Neural crest cell (in vitro differentiated cells): ENCODE data around the gene UBR4. TPM values are rescaled to one million over a fixed set of nuclear protein-coding genes. Genes with fewer than 3 reads are reported as not detected.
"Not testable (repeated sequence)": the region's sequence is repeated elsewhere in the genome, so short reads cannot be mapped to it uniquely, and the experiment has no call there.

Experiments
- DNase-seq: peaks from one replicate; pipeline ENCODE4 v3.0.0; 2021; ENCODE audit warnings: low read depth, mixed read lengths, low spot score
- H3K27ac Mint-ChIP-seq: one replicate; pipeline ENCODE4 v1.8.0; 2021; ENCODE audit warnings: mild to moderate bottlenecking, mixed read lengths; ENCODE audit not compliant: unreplicated experiment
- H3K27me3 Mint-ChIP-seq: 2 replicates; pipeline ENCODE4 v1.8.0; 2021; ENCODE audit warnings: low read depth, mild to moderate bottlenecking, mixed read lengths
- H3K36me3 Mint-ChIP-seq: 2 replicates; pipeline ENCODE4 v1.8.0; 2021; ENCODE audit warnings: low read depth, mild to moderate bottlenecking, mixed read lengths
- H3K4me1 Mint-ChIP-seq: 2 replicates; pipeline ENCODE4 v1.8.0; 2021; ENCODE audit warnings: mixed read lengths
- H3K4me3 Mint-ChIP-seq: one replicate; pipeline ENCODE4 v1.8.0; 2021; ENCODE audit warnings: mild to moderate bottlenecking, mixed read lengths
- H3K9me3 Mint-ChIP-seq: 2 replicates; pipeline ENCODE4 v1.8.0; 2021; ENCODE audit warnings: mixed read lengths
- long read RNA-seq: library from polyadenylated mRNA; unstranded; transcript quantifications from one replicate; pipeline ENCODE4 v2.0.0, GENCODE V29; 2020
- total RNA-seq: library from RNA; stranded (reverse); gene quantifications from 2 replicates; pipeline ENCODE4 v1.2.1, GENCODE V29; 2021
- TF ChIP-seq, protein P1 (sequence below): fragments of 200-600 bp; sonication (generic); conservative IDR thresholded peaks from 2 replicates; pipeline ENCODE4 v1.5.0; 2021; ENCODE audit warnings: antibody characterized with exemption, mild to moderate bottlenecking

The UBR4 gene
- 114 and 125 TPM in 2 replicates for total RNA-seq
- long read RNA-seq, partial matches to known transcripts, result 29 of 36 reads
- long read RNA-seq, other reads (novel, unspliced or antisense), result 7 of 36 reads

DNA sequence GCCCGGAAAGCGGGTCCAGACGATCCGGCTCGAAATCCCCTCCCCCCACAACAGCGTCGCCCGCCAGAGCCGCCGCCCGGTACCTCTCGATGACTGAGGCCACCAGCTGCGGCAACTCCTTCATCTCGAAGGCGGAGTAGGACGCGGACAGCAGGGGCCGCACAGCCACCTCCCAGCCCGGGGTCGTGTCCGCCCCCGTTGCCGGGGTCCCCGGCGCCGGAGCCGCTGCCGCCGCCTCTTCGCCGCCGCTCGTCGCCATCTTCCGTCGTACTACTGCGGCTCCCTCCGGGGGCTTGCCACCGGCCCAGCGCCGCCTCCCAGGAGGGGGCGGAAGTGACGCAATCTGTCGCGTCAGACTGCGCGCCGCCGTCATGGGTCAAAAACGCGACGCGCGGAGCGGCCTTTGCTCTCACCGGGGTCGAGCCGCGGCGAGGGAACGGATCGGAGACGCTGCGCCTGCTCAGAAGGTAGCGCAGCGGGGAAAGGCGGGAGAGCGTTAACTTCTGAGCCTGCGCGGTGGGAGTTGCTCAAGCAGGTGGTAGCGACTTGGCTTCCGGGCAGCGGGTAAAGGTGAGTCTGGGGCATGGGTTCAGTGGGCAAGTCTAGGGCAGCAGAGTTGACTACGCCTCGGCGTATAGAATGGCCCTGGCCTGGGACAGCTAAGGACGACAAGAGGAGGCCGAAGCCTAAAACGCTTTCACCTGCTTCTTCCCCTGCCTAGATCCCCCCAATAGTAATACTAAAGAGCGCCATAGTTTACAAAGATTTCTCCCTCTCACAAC lies at the start of gene UBR4:
Gene UBR4 (minus strand): TSS at position 277 of the 782 bp plus-strand sequence. CDS start 18 bp downstream, at position 259.
- H3K4me3 Mint-ChIP-seq, result peak within 1 kb of the TSS; percentile 95

DNA sequence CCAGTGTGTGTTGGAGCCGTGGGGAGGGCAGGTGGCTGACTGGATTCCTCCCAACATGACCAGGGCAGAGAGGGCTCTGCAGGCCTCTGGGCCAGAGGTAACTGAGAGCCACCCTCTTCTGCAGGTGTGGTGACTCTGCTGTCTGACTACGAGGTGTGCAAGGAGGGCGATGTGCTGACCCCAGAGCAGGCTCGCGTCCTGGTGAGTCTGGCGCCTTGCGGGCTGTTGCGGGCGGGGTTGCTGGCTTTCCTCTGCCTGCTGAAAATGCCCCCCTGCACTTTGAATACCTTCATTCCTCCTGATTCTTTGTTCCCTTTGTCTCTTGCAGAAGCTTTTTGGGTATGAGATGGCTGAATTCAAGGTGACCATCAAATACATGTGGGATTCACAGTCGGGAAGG lies 48.3 kb upstream of the UBR4 start:
- Mint-ChIP-seq H3K4me3 (no peak overlapping the region), H3K4me1 (peaks cover 6% of the 10 kb centered on the region), H3K27me3 (no peaks in the 10 kb centered on the region), H3K9me3 (no peaks in the 10 kb centered on the region), H3K27ac (no peak overlapping the region), H3K36me3 (peaks cover 10% of the 10 kb centered on the region)
- TF ChIP-seq, protein P1, sequence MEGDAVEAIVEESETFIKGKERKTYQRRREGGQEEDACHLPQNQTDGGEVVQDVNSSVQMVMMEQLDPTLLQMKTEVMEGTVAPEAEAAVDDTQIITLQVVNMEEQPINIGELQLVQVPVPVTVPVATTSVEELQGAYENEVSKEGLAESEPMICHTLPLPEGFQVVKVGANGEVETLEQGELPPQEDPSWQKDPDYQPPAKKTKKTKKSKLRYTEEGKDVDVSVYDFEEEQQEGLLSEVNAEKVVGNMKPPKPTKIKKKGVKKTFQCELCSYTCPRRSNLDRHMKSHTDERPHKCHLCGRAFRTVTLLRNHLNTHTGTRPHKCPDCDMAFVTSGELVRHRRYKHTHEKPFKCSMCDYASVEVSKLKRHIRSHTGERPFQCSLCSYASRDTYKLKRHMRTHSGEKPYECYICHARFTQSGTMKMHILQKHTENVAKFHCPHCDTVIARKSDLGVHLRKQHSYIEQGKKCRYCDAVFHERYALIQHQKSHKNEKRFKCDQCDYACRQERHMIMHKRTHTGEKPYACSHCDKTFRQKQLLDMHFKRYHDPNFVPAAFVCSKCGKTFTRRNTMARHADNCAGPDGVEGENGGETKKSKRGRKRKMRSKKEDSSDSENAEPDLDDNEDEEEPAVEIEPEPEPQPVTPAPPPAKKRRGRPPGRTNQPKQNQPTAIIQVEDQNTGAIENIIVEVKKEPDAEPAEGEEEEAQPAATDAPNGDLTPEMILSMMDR, result no peak
- no peak for DNase-seq

More for the DNA sequence above, at the start of gene UBR4:
- Mint-ChIP-seq H3K27ac (peak within 1 kb of the TSS; percentile 98), H3K9me3 (no peaks in the 10 kb centered on the region), H3K27me3 (no peaks in the 10 kb centered on the region), H3K4me1 (peaks cover 54% of the 10 kb centered on the region), H3K36me3 (no peaks in the 10 kb centered on the region)
- TF ChIP-seq, protein P1, result no peak
- DNase-seq, result peak; percentile 93

DNA sequence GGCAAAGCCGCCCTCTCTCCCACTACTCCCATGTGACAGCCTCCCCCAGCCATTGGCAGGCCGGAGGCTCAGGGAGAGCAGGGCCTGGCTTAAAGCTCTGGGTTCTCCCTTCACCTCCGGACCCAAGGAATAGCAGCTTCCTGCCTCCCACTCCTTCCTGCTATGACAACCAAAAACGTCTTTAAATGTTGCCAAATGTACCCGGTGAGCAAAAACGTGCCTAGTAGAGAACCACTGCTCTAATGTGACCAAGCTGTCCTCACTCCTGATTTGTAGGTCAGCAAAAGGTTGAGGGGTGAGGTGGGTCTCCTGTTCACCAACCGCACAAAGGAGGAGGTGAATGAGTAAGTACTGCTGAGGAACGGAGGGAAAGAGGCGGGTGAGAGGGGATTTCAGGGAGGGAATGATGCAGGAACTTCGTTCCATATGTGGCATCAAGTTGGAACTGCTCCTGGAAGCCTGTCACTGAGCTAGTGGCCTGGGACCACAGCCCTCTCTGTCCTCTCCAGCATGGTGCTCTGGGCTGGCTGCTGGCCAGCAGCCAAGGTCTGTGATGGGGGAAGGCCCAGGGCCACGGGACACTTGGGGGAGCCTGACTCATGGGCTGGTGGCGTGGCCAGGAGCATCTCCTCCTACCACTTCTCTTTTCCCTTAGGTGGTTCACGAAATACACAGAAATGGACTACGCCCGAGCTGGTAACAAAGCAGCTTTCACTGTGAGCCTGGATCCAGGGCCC lies 47.3 kb upstream of the UBR4 start:
- Mint-ChIP-seq H3K36me3 (peaks cover 10% of the 10 kb centered on the region), H3K27me3 (no peaks in the 10 kb centered on the region), H3K4me3 (peak overlapping the region; percentile 47), H3K4me1 (peaks cover 13% of the 10 kb centered on the region), H3K27ac (no peak overlapping the region), H3K9me3 (no peaks in the 10 kb centered on the region)
- DNase-seq, result no peak
- TF ChIP-seq, protein P1, result no peak

DNA sequence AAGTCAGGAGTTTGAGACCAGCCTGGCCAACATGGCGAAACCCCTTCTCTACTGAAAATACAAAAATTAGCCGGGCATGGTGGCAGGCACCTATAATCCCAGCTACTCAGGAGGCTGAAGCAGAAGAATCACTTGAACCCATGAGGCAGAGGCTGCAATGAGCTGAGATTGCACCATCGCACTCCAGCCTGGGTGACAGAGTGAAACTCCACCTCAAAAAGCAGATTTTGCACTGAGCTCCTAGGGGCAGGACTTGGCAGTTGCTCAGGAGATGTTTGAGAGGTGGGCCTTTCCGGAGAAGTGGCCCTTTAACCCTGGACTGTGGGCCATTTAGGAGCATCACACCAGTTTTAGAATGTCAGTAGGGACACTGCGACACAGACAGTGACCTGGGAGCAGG lies 46.2 kb upstream of the UBR4 start:
- not testable (repeated sequence) for H3K27me3 Mint-ChIP-seq, H3K36me3 Mint-ChIP-seq, H3K4me3 Mint-ChIP-seq, H3K27ac Mint-ChIP-seq, H3K9me3 Mint-ChIP-seq, DNase-seq
- peaks cover 19% of the 10 kb centered on the region for H3K4me1 Mint-ChIP-seq

DNA sequence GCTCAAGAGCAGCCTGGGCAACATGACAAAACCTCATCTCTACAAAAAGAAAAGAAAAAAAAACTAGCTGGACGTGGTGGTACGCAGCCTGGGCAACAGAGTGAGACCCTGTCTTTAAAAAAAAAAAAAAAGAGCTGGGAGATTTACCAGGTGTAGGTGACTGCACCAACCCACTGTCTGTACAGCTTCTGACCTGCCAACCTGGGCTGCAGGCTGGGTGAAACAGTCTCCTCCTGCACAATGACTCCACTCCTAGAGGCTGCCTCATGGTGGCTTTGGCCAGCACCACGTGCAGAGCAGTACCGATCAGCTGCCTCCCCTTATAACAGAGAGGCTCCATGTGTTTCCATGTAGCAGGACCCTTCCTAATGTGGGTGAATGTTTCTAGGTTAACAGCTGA lies 45.2 kb upstream of the UBR4 start:
- H3K27ac Mint-ChIP-seq, result no peak overlapping the region
- DNase-seq, result no peak
- no peaks in the 10 kb centered on the region for H3K27me3 Mint-ChIP-seq
- no peaks in the 10 kb centered on the region for H3K9me3 Mint-ChIP-seq
- H3K36me3 Mint-ChIP-seq, result peaks cover 10% of the 10 kb centered on the region
- peaks cover 28% of the 10 kb centered on the region for H3K4me1 Mint-ChIP-seq
- H3K4me3 Mint-ChIP-seq, result no peak overlapping the region
- TF ChIP-seq, protein P1, result no peak
